Body of pancreas (tissue), 4 donors: ENCODE data around the gene CD177. TPM values are rescaled to one million over a fixed set of nuclear protein-coding genes. Genes with fewer than 3 reads are reported as not detected.
"Not testable (repeated sequence)": the region's sequence is repeated elsewhere in the genome, so short reads cannot be mapped to it uniquely, and the experiment has no call there.

Experiments
- ATAC-seq: fragments of 150-250 bp; one replicate; pipeline ENCODE4 v1.9.1; 2016
- DNase-seq, 4 donors: peaks; one replicate each; pipeline ENCODE4 v3.0.0-alpha.2; 2019
- H3K27ac ChIP-seq, 4 donors: fragments of 200-600 bp; sonication (generic); 1 replicate in 3 of 4; 2 replicates in 1 of 4; pipeline versions ENCODE4 v1.5.1 to v1.6.1; 2016 to 2019; ENCODE audit warnings: mild to moderate bottlenecking in 1 of 4, mixed read lengths in 1 of 4, moderate library complexity in 1 of 4
- H3K27me3 ChIP-seq, 2 donors: fragments of 200-600 bp; sonication (generic); one replicate each; pipeline ENCODE4 v1.6.0; 2016; ENCODE audit warnings: mild to moderate bottlenecking in 1 of 2
- H3K36me3 ChIP-seq, 2 donors: fragments of 200-600 bp; sonication (generic); replicated peaks in 1 of 2; 2 replicates each; pipeline ENCODE4 v1.5.1; 2016; ENCODE audit warnings: low read depth in 2 of 2; ENCODE audit not compliant: insufficient read depth in 1 of 2
- H3K4me1 ChIP-seq: fragments of 200-600 bp; sonication (generic); one replicate; pipeline ENCODE4 v1.6.0; 2016
- H3K4me3 ChIP-seq, 2 donors: fragments of 200-600 bp; sonication (generic); 1 replicate in 1 of 2; 2 replicates in 1 of 2; pipeline ENCODE4 v1.5.1; 2016 to 2019
- H3K9me3 ChIP-seq, 3 donors: fragments of 200-600 bp; sonication (generic); 1 replicate in 2 of 3; 2 replicates in 1 of 3; pipeline ENCODE4 v1.5.1; 2016
- CTCF ChIP-seq, 7 experiments: fragments of 450-650 bp in 4 of 7; fragments of 200-600 bp in 3 of 7; sonication (generic) in 3 of 7; IDR thresholded peaks; one replicate each; pipeline ENCODE4 v1.5.1; 2016 to 2019; ENCODE audit warnings: antibody characterized with exemption in 7 of 7
- WGBS, 2 donors: methylation state at CpG; one replicate each; pipeline ENCODE4 v1.1.5; 2017; 5-methylcytosine and 5-hydroxymethylcytosine counted together
- intact Hi-C: fragments of 100-400 bp; cut with DNase I; formaldehyde crosslinking; loops from one replicate; pipeline ENCODE4 v1.15.1; 2023
- total RNA-seq, 2 donors: library from RNA; depleted of rRNA; stranded (reverse); fragments of >200 nt; gene quantifications; one replicate each; pipeline ENCODE4 v1.1.0, GENCODE V29; 2016

Gene CD177
- total RNA-seq, 2 donors from 2014 or later: 0.52 TPM; not detected in 1

GRCh38 chr19:43380771-43381386 is 27.4 kb downstream of the CD177 start:
- H3K27ac ChIP-seq: no peak overlapping the region
- no peaks in the 10 kb centered on the region for H3K36me3 ChIP-seq
- no peak for TF ChIP-seq CTCF (IDR thresholded peaks at IDR 0.05)
- H3K9me3 ChIP-seq: no peaks in the 10 kb centered on the region
- H3K27me3 ChIP-seq: no peaks in the 10 kb centered on the region
- 28 to 34% methylated on average over 4 of the region's 4 CpGs for WGBS, 2 donors
- H3K4me3 ChIP-seq: no peak overlapping the region
- ATAC-seq (no peak), DNase-seq (no peak)
- intact Hi-C loops: no loop called here
- H3K4me1 ChIP-seq: peaks cover 9% of the 10 kb centered on the region

GRCh38 chr19:43382586-43383216 is 29.2 kb downstream of the CD177 start:
- H3K4me3 ChIP-seq, H3K4me1 ChIP-seq, ATAC-seq, DNase-seq, H3K9me3 ChIP-seq, H3K36me3 ChIP-seq, H3K27ac ChIP-seq, H3K27me3 ChIP-seq, intact Hi-C loops: not testable (repeated sequence)
- WGBS, 2 donors: 55 to 57% methylated on average over 8 to 11 of the region's 12 CpGs

- ATAC-seq, H3K36me3 ChIP-seq, H3K27me3 ChIP-seq, H3K4me1 ChIP-seq, H3K9me3 ChIP-seq, intact Hi-C loops, H3K27ac ChIP-seq, H3K4me3 ChIP-seq, DNase-seq: not testable (repeated sequence)
- 43 to 59% methylated on average over 7 of the region's 7 CpGs for WGBS, 2 donors
These were observed 29.8 kb downstream of the CD177 start for GRCh38 chr19:43383254-43383653.

- WGBS, 2 donors: 24 to 54% methylated on average over 2 of the region's 3 CpGs
- H3K4me3 ChIP-seq, H3K9me3 ChIP-seq, H3K27ac ChIP-seq, DNase-seq, H3K27me3 ChIP-seq, intact Hi-C loops, H3K36me3 ChIP-seq, H3K4me1 ChIP-seq, ATAC-seq: not testable (repeated sequence)
These were observed 30.3 kb downstream of the CD177 start for GRCh38 chr19:43383759-43384158.

GRCh38 chr19:43390903-43391551 is 37.5 kb downstream of the CD177 start:
- H3K4me1 ChIP-seq, intact Hi-C loops, ATAC-seq, H3K27me3 ChIP-seq, H3K27ac ChIP-seq, H3K36me3 ChIP-seq, H3K9me3 ChIP-seq, DNase-seq, H3K4me3 ChIP-seq: not testable (repeated sequence)
- WGBS, 2 donors: 63 to 74% methylated on average over 11 of the region's 11 CpGs

GRCh38 chr19:43391552-43391935 is 38.1 kb downstream of the CD177 start:
- intact Hi-C loops: not testable (repeated sequence)

GRCh38 chr19:43393501-43393900 is 40.0 kb downstream of the CD177 start:
- H3K4me3 ChIP-seq, ATAC-seq, H3K4me1 ChIP-seq, H3K36me3 ChIP-seq, H3K27me3 ChIP-seq, intact Hi-C loops, H3K9me3 ChIP-seq, DNase-seq, H3K27ac ChIP-seq: not testable (repeated sequence)
- 63% methylated on average over 3 of the region's 3 CpGs; no CpG with 5 or more reads in 1 of the 2 donors for WGBS, 2 donors

More at GRCh38 chr19:43391552-43391935, 38.1 kb downstream of the CD177 start:
- not testable (repeated sequence) for H3K9me3 ChIP-seq, H3K4me1 ChIP-seq, H3K27ac ChIP-seq, H3K27me3 ChIP-seq, H3K4me3 ChIP-seq, ATAC-seq, H3K36me3 ChIP-seq, DNase-seq
- WGBS, 2 donors: 77 to 80% methylated on average over 4 to 6 of the region's 6 CpGs
